Neural crest cell (in vitro differentiated cells): ENCODE measurements around the gene FPR3. TPM values are rescaled to one million over a fixed set of nuclear protein-coding genes. Genes with fewer than 3 reads are reported as not detected.

Source experiments
- DNase-seq: peaks from one replicate; pipeline ENCODE4 v3.0.0; 2021; ENCODE audit warnings: low read depth, mixed read lengths, low spot score
- H3K27ac Mint-ChIP-seq: one replicate; pipeline ENCODE4 v1.8.0; 2021; ENCODE audit warnings: mild to moderate bottlenecking, mixed read lengths; ENCODE audit not compliant: unreplicated experiment
- H3K27me3 Mint-ChIP-seq: 2 replicates; pipeline ENCODE4 v1.8.0; 2021; ENCODE audit warnings: low read depth, mild to moderate bottlenecking, mixed read lengths
- H3K36me3 Mint-ChIP-seq: 2 replicates; pipeline ENCODE4 v1.8.0; 2021; ENCODE audit warnings: low read depth, mild to moderate bottlenecking, mixed read lengths
- H3K4me1 Mint-ChIP-seq: 2 replicates; pipeline ENCODE4 v1.8.0; 2021; ENCODE audit warnings: mixed read lengths
- H3K4me3 Mint-ChIP-seq: one replicate; pipeline ENCODE4 v1.8.0; 2021; ENCODE audit warnings: mild to moderate bottlenecking, mixed read lengths
- H3K9me3 Mint-ChIP-seq: 2 replicates; pipeline ENCODE4 v1.8.0; 2021; ENCODE audit warnings: mixed read lengths
- CTCF ChIP-seq: fragments of 200-600 bp; sonication (generic); conservative IDR thresholded peaks from 2 replicates; pipeline ENCODE4 v1.5.0; 2021; ENCODE audit warnings: antibody characterized with exemption, mild to moderate bottlenecking
- total RNA-seq: library from RNA; stranded (reverse); gene quantifications from 2 replicates; pipeline ENCODE4 v1.2.1, GENCODE V29; 2021

The FPR3 gene
- total RNA-seq, 1 donor from 2014 or later, result not detected

DNA sequence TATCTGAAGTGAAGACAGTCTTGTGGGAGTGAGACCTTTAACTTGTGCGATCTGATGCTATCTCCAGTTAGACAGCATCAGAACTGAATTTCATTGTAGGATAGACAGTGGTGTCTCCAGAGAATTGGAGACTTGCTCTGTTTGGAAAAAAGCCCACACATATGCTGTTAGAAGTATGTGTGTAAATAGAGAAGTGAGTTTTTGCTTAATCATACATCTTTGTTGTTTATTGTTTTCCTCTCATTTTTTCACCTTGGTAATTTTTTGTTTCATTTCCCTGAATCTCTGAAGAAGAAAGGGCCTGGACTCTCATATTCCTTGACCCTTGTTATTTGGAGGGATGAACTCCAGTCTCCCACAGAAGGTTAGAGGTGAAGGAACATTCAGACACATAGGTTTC is 21.8 kb downstream of the FPR3 start:
- DNase-seq, result no peak
- Mint-ChIP-seq H3K4me3 (no peak overlapping the region), H3K27me3 (no peaks in the 10 kb centered on the region), H3K27ac (no peak overlapping the region), H3K36me3 (peaks cover 3% of the 10 kb centered on the region), H3K9me3 (peaks cover 6% of the 10 kb centered on the region), H3K4me1 (no peaks in the 10 kb centered on the region)
- no peak for TF ChIP-seq CTCF

- DNase-seq, result no peak
- Mint-ChIP-seq H3K27me3 (no peaks in the 10 kb centered on the region), H3K9me3 (peaks cover 6% of the 10 kb centered on the region), H3K36me3 (peaks cover 6% of the 10 kb centered on the region), H3K27ac (no peak overlapping the region), H3K4me3 (no peak overlapping the region), H3K4me1 (no peaks in the 10 kb centered on the region)
- no peak for TF ChIP-seq CTCF
Measured at GRCh38 chr19:51820011-51820410, 25.1 kb downstream of the FPR3 start.

- H3K4me1 Mint-ChIP-seq, result no peaks in the 10 kb centered on the region
- H3K27me3 Mint-ChIP-seq, result no peaks in the 10 kb centered on the region
- TF ChIP-seq CTCF, result no peak
- no peak overlapping the region for H3K4me3 Mint-ChIP-seq
- peaks cover 6% of the 10 kb centered on the region for H3K36me3 Mint-ChIP-seq
- H3K9me3 Mint-ChIP-seq, result peaks cover 6% of the 10 kb centered on the region
- H3K27ac Mint-ChIP-seq, result no peak overlapping the region
- DNase-seq, result no peak
Measured at GRCh38 chr19:51820831-51821446, 26.0 kb downstream of the FPR3 start.

- no peaks in the 10 kb centered on the region for H3K4me1 Mint-ChIP-seq
- H3K27ac Mint-ChIP-seq, result no peak overlapping the region
- no peak overlapping the region for H3K4me3 Mint-ChIP-seq
- no peak for TF ChIP-seq CTCF
- peaks cover 10% of the 10 kb centered on the region for H3K9me3 Mint-ChIP-seq
- H3K27me3 Mint-ChIP-seq, result no peaks in the 10 kb centered on the region
- peaks cover 2% of the 10 kb centered on the region for H3K36me3 Mint-ChIP-seq
- no peak for DNase-seq
Measured at GRCh38 chr19:51821456-51821855, 26.5 kb downstream of the FPR3 start.

DNA sequence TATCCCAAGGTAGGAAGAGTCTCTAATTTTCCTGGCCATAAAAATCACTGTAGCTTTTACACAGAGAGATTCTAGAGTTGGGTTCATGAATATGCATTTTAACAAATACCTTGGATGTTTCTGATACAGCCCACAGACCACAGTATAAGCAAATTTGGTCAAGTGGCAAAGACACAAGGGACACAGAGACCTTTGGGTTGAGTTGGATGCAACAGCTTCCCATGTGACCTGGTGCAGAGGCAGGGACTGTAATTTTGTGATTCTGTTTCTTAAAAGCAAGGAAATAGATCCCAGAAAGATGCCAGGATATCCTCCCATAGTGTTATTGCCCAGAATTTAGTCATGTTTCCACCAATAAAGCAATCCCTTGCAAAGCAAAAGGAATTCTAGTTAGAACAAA is 27.0 kb downstream of the FPR3 start:
- no peaks in the 10 kb centered on the region for H3K27me3 Mint-ChIP-seq
- peaks cover 2% of the 10 kb centered on the region for H3K36me3 Mint-ChIP-seq
- no peaks in the 10 kb centered on the region for H3K4me1 Mint-ChIP-seq
- no peak overlapping the region for H3K4me3 Mint-ChIP-seq
- TF ChIP-seq CTCF, result no peak
- no peak for DNase-seq
- H3K9me3 Mint-ChIP-seq, result peaks cover 13% of the 10 kb centered on the region
- no peak overlapping the region for H3K27ac Mint-ChIP-seq
